ENCODE measurements around the gene CHN2.

Gene CHN2

GRCh38 chr7:29424295-29424983, 229.9 kb downstream of the CHN2 start:
- no peaks in the 10 kb centered on the region for H3K9me3 ChIP-seq (ENCODE audit: insufficient read depth, low read length)
- no peaks in the 10 kb centered on the region for H3K27me3 ChIP-seq (ENCODE audit: low read length)
- no peaks in the 10 kb centered on the region for H4K20me1 ChIP-seq (ENCODE audit: low read depth, low read length)
- peak overlapping the region; percentile 27 for H3K4me2 ChIP-seq (ENCODE audit: low read depth, low read length, poor library complexity, severe bottlenecking)
- peak overlapping the region; percentile 82 for H3K27ac ChIP-seq (ENCODE audit: low read depth, low read length)
- H3K9me2 ChIP-seq (replicated peaks; ENCODE audit: insufficient read depth, low read length): no peaks in the 10 kb centered on the region
- H2AFZ ChIP-seq (ENCODE audit: low read depth, low read length, severe bottlenecking): peak overlapping the region; percentile 10
- H3K9ac ChIP-seq (ENCODE audit: low read length): no peak overlapping the region
- H3K79me2 ChIP-seq (ENCODE audit: insufficient read depth, low read length): no peaks in the 10 kb centered on the region
- H3K36me3 ChIP-seq (ENCODE audit: low read length): no peaks in the 10 kb centered on the region
- H3K4me3 ChIP-seq (ENCODE audit: insufficient read depth, low read length, poor library complexity, severe bottlenecking): no peak overlapping the region
- TF ChIP-seq CTCF (IDR thresholded peaks at IDR 0.05; ENCODE audit: insufficient read depth, low read length, poor library complexity, severe bottlenecking) (no peak), EZH2phosphoT487 (conservative IDR thresholded peaks at IDR 0.05; ENCODE audit: low read length) (no peak)
- no peaks in the 10 kb centered on the region; the same call in 1 of the 2 replicates for H3F3A ChIP-seq (ENCODE audit: insufficient read depth)

GRCh38 chr7:29424984-29425309, 230.4 kb downstream of the CHN2 start:
- peak overlapping the region; percentile 10 for H2AFZ ChIP-seq (ENCODE audit: low read depth, low read length, severe bottlenecking)
- no peak overlapping the region for H3K9ac ChIP-seq (ENCODE audit: low read length)
- no peaks in the 10 kb centered on the region for H3K79me2 ChIP-seq (ENCODE audit: insufficient read depth, low read length)
- no peaks in the 10 kb centered on the region for H3K9me2 ChIP-seq (replicated peaks; ENCODE audit: insufficient read depth, low read length)
- H3K4me3 ChIP-seq (ENCODE audit: insufficient read depth, low read length, poor library complexity, severe bottlenecking): no peak overlapping the region
- H3K4me2 ChIP-seq (ENCODE audit: low read depth, low read length, poor library complexity, severe bottlenecking): peak overlapping the region; percentile 27
- TF ChIP-seq CTCF (IDR thresholded peaks at IDR 0.05; ENCODE audit: insufficient read depth, low read length, poor library complexity, severe bottlenecking) (no peak), EZH2phosphoT487 (conservative IDR thresholded peaks at IDR 0.05; ENCODE audit: low read length) (no peak)
- no peaks in the 10 kb centered on the region for H4K20me1 ChIP-seq (ENCODE audit: low read depth, low read length)
- H3K36me3 ChIP-seq (ENCODE audit: low read length): no peaks in the 10 kb centered on the region
- no peaks in the 10 kb centered on the region; the same call in 1 of the 2 replicates for H3F3A ChIP-seq (ENCODE audit: insufficient read depth)
- no peaks in the 10 kb centered on the region for H3K27me3 ChIP-seq (ENCODE audit: low read length)
- no peaks in the 10 kb centered on the region for H3K9me3 ChIP-seq (ENCODE audit: insufficient read depth, low read length)
- H3K27ac ChIP-seq (ENCODE audit: low read depth, low read length): peak overlapping the region; percentile 82

GRCh38 chr7:29426587-29426986, 232.0 kb downstream of the CHN2 start:
- Histone ChIP-seq H3K9ac (ENCODE audit: low read length) (no peak overlapping the region), H4K20me1 (ENCODE audit: low read depth, low read length) (no peaks in the 10 kb centered on the region), H3K79me2 (ENCODE audit: insufficient read depth, low read length) (no peaks in the 10 kb centered on the region), H3K4me3 (ENCODE audit: insufficient read depth, low read length, poor library complexity, severe bottlenecking) (no peak overlapping the region), H3K27ac (ENCODE audit: low read depth, low read length) (no peak overlapping the region), H2AFZ (ENCODE audit: low read depth, low read length, severe bottlenecking) (no peak overlapping the region), H3F3A (ENCODE audit: insufficient read depth) (no peaks in the 10 kb centered on the region; the same call in 1 of the 2 replicates), H3K36me3 (ENCODE audit: low read length) (no peaks in the 10 kb centered on the region), H3K4me2 (ENCODE audit: low read depth, low read length, poor library complexity, severe bottlenecking) (no peak overlapping the region), H3K27me3 (ENCODE audit: low read length) (no peaks in the 10 kb centered on the region), H3K9me2 (replicated peaks; ENCODE audit: insufficient read depth, low read length) (no peaks in the 10 kb centered on the region), H3K9me3 (ENCODE audit: insufficient read depth, low read length) (no peaks in the 10 kb centered on the region)
- TF ChIP-seq CTCF (IDR thresholded peaks at IDR 0.05; ENCODE audit: insufficient read depth, low read length, poor library complexity, severe bottlenecking) (no peak), EZH2phosphoT487 (conservative IDR thresholded peaks at IDR 0.05; ENCODE audit: low read length) (no peak)
